ENCODE measurements around the gene MGLL. TPM values are rescaled to one million over a fixed set of nuclear protein-coding genes. Genes with fewer than 3 reads are reported as not detected.

MGLL gene
- total RNA-seq, 1 donor from 2014 or later = 0.97 TPM

GRCh38 chr3:127815641-127816605, 6.4 kb downstream of the MGLL start:
- Mint-ChIP-seq H3K27me3 (ENCODE audit: unreplicated experiment) (peaks cover 3% of the 10 kb centered on the region), H3K9me3 (ENCODE audit: unreplicated experiment) (no peaks in the 10 kb centered on the region), H3K36me3 (ENCODE audit: low read depth, unreplicated experiment) (no peaks in the 10 kb centered on the region), H3K4me3 (ENCODE audit: unreplicated experiment) (no peak overlapping the region), H3K4me1 (ENCODE audit: unreplicated experiment) (peaks cover 8% of the 10 kb centered on the region), H3K27ac (ENCODE audit: unreplicated experiment) (no peak overlapping the region)
- no peak for TF ChIP-seq CTCF (IDR thresholded peaks at IDR 0.05; ENCODE audit: unreplicated experiment)
- DNase-seq (ENCODE audit: low spot score) = no peak

DNA sequence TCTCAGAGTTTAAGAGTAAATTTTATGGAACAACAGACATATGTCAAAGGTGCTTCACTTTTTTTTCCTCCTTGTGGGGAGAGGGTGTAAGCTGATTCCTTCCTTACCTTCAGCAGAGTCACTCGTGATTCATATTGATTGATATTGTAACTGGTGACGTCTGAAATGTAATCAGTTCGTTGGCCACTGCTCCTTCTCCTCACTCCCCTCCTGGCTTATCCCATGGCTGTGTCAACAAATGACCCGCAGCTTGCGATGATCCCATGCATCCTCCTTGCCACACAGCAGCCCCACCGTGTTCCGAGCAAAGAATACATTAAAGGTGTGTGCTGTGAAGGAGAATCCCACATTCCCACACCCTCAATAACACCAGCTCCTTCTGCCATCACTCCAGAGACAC, 7.3 kb downstream of the MGLL start:
- Mint-ChIP-seq H3K27ac (ENCODE audit: unreplicated experiment) (no peak overlapping the region), H3K4me3 (ENCODE audit: unreplicated experiment) (no peak overlapping the region), H3K9me3 (ENCODE audit: unreplicated experiment) (no peaks in the 10 kb centered on the region), H3K36me3 (ENCODE audit: low read depth, unreplicated experiment) (no peaks in the 10 kb centered on the region), H3K4me1 (ENCODE audit: unreplicated experiment) (peaks cover 5% of the 10 kb centered on the region), H3K27me3 (ENCODE audit: unreplicated experiment) (peaks cover 3% of the 10 kb centered on the region)
- no peak for DNase-seq (ENCODE audit: low spot score)
- no peak for TF ChIP-seq CTCF (IDR thresholded peaks at IDR 0.05; ENCODE audit: unreplicated experiment)

DNA sequence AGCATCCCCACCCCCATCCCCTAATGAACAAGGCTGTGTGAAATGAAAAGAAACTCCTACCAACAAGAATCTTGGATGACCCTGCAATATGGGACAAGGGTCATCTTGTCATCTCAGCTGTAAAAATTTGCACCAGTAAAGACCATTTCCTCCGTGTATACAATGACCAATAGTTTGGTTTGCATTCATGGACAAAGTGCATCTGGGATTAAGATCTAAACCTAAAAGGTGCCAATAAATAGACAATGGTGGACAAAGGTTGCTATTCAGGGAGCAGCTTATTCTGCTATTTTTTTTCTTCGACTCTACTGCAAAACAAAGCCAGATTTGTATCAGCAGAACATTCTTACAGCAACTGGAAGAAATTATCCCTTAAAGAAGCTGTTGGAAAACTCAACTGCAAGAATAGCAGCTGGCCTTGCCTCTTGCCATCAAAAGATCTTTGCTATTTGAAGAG, 8.0 kb downstream of the MGLL start:
- peaks cover 5% of the 10 kb centered on the region for H3K4me1 Mint-ChIP-seq (ENCODE audit: unreplicated experiment)
- TF ChIP-seq CTCF (IDR thresholded peaks at IDR 0.05; ENCODE audit: unreplicated experiment) = no peak
- no peak overlapping the region for H3K27ac Mint-ChIP-seq (ENCODE audit: unreplicated experiment)
- H3K27me3 Mint-ChIP-seq (ENCODE audit: unreplicated experiment) = peaks cover 3% of the 10 kb centered on the region
- H3K36me3 Mint-ChIP-seq (ENCODE audit: low read depth, unreplicated experiment) = no peaks in the 10 kb centered on the region
- H3K4me3 Mint-ChIP-seq (ENCODE audit: unreplicated experiment) = no peak overlapping the region
- no peak for DNase-seq (ENCODE audit: low spot score)
- no peaks in the 10 kb centered on the region for H3K9me3 Mint-ChIP-seq (ENCODE audit: unreplicated experiment)

DNA sequence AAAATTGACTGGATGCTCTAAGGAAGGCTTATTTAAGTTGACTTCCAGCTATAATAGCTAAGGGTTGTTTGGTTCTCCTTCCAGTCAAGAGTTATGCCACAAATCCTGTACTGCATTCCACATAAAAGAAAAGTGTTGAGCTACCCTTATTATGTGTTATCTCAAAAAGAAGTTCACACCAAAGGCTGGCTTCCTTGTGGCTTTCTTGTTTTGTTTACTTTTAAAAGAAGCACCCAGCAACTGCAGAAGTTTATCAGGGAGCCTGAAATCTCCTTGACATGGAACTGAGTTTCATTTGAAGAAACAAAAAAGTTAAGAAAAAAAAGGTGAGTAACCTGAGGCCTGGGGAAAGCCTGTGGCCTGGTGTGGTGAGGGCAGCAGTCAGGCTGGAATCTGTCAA, 10.2 kb downstream of the MGLL start:
- peaks cover 6% of the 10 kb centered on the region for H3K27me3 Mint-ChIP-seq (ENCODE audit: unreplicated experiment)
- no peak overlapping the region for H3K27ac Mint-ChIP-seq (ENCODE audit: unreplicated experiment)
- no peak for DNase-seq (ENCODE audit: low spot score)
- H3K4me1 Mint-ChIP-seq (ENCODE audit: unreplicated experiment) = peaks cover 5% of the 10 kb centered on the region
- H3K36me3 Mint-ChIP-seq (ENCODE audit: low read depth, unreplicated experiment) = no peaks in the 10 kb centered on the region
- no peak for TF ChIP-seq CTCF (IDR thresholded peaks at IDR 0.05; ENCODE audit: unreplicated experiment)
- H3K4me3 Mint-ChIP-seq (ENCODE audit: unreplicated experiment) = no peak overlapping the region
- no peaks in the 10 kb centered on the region for H3K9me3 Mint-ChIP-seq (ENCODE audit: unreplicated experiment)

DNA sequence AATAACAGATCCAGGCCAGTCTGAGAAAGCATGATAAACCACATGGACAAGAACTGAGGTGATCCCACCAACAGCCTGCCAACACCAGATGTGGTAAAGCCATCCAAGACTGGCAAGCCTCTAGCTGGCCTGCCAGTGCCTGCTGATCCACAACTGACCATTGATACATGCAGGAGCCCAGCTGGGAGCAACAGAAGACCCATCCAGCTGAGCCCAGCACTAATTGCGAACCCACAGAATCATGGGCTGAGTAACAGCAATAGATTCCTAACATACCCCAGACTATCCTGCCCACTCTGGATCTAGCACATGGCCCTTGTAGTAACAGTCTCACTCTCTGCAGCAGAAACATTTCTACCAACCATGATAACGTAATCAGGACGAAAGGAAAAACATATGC, 10.6 kb downstream of the MGLL start:
- no peak overlapping the region for H3K4me3 Mint-ChIP-seq (ENCODE audit: unreplicated experiment)
- H3K27ac Mint-ChIP-seq (ENCODE audit: unreplicated experiment) = no peak overlapping the region
- H3K36me3 Mint-ChIP-seq (ENCODE audit: low read depth, unreplicated experiment) = no peaks in the 10 kb centered on the region
- H3K4me1 Mint-ChIP-seq (ENCODE audit: unreplicated experiment) = peaks cover 5% of the 10 kb centered on the region
- peaks cover 6% of the 10 kb centered on the region for H3K27me3 Mint-ChIP-seq (ENCODE audit: unreplicated experiment)
- DNase-seq (ENCODE audit: low spot score) = no peak
- no peaks in the 10 kb centered on the region for H3K9me3 Mint-ChIP-seq (ENCODE audit: unreplicated experiment)
- no peak for TF ChIP-seq CTCF (IDR thresholded peaks at IDR 0.05; ENCODE audit: unreplicated experiment)
